Fibroblast of pulmonary artery (primary cell): ENCODE results near the gene TYROBP.

Experiments
- DNase-seq: peaks from one replicate; pipeline ENCODE4 v3.0.0-alpha.2; 2010; ENCODE audit warnings: low read depth
- H3K4me3 ChIP-seq: replicated peaks from 2 replicates; pipeline ENCODE4 v1.5.1; 2011; ENCODE audit warnings: low read depth, mild to moderate bottlenecking, control low read depth, low read length, moderate library complexity
- CTCF ChIP-seq: IDR thresholded peaks from 2 replicates; pipeline ENCODE4 v1.5.1; 2011; ENCODE audit warnings: mild to moderate bottlenecking, control low read depth, low read length, inconsistent platforms; ENCODE audit errors: missing control alignments

Gene TYROBP

GRCh38 chr19:35861640-35862160 is 46.4 kb downstream of the TYROBP start:
- DNase-seq = no peak
- H3K4me3 ChIP-seq = no peak overlapping the region
- no peak for TF ChIP-seq CTCF

- no peak for DNase-seq
- no peak overlapping the region for H3K4me3 ChIP-seq
- no peak for TF ChIP-seq CTCF
Observed at GRCh38 chr19:35860818-35861639, 47.1 kb downstream of the TYROBP start.

GRCh38 chr19:35860436-35860817 is 47.7 kb downstream of the TYROBP start:
- H3K4me3 ChIP-seq = no peak overlapping the region
- TF ChIP-seq CTCF = no peak
- DNase-seq = no peak

GRCh38 chr19:35859414-35859813 is 48.7 kb downstream of the TYROBP start:
- no peak overlapping the region for H3K4me3 ChIP-seq
- no peak for TF ChIP-seq CTCF
- DNase-seq = no peak

GRCh38 chr19:35858311-35858710 is 49.8 kb downstream of the TYROBP start:
- no peak for TF ChIP-seq CTCF
- no peak overlapping the region for H3K4me3 ChIP-seq
- no peak for DNase-seq

- TF ChIP-seq CTCF = no peak
- DNase-seq = no peak
- peak within 1 kb of the TSS; percentile 49 for H3K4me3 ChIP-seq
Observed at GRCh38 chr19:35856546-35857149, 51.4 kb downstream of the TYROBP start, which contains the start of gene KIRREL2. KIRREL2 (plus strand) TSS chr19:35856911; CDS start chr19:35857120, 209 bp downstream.
